GM12878 (cell line): ENCODE results near the gene PEX11B. TPM values are rescaled to one million over a fixed set of nuclear protein-coding genes. Genes with fewer than 3 reads are reported as not detected.
A peak's percentile ranks its signal among the peaks of the same experiment; 100 is the strongest.

Experiments used
- ATF2 ChIP-seq: IDR thresholded peaks from 2 replicates; pipeline ENCODE4 v1.6.1; 2012; ENCODE audit warnings: low read length, inconsistent platforms
- ATF7 ChIP-seq: fragments of 450-650 bp; IDR thresholded peaks from 2 replicates; pipeline ENCODE4 v1.6.1; 2016; ENCODE audit warnings: low read depth, mild to moderate bottlenecking
- BRCA1 ChIP-seq: IDR thresholded peaks from 2 replicates; pipeline ENCODE4 v1.6.1; 2011; ENCODE audit warnings: low read depth, low read length, improper control_type of control experiment
- CBX3 ChIP-seq: fragments of 200-600 bp; sonication (generic); IDR thresholded peaks from 2 replicates; pipeline ENCODE4 v1.6.1; 2016; ENCODE audit warnings: low read depth, borderline replicate concordance
- CHD1 ChIP-seq: IDR thresholded peaks from 2 replicates; pipeline ENCODE4 v1.6.1; 2012; ENCODE audit warnings: low read depth, low read length, improper control_type of control experiment
- FOS ChIP-seq: IDR thresholded peaks from 3 replicates; pipeline ENCODE4 v1.6.1; 2011; ENCODE audit warnings: borderline replicate concordance; ENCODE audit not compliant: insufficient read length; ENCODE audit errors: extremely low read depth
- FOXK2 ChIP-seq: fragments of 450-650 bp; IDR thresholded peaks from 2 replicates; pipeline ENCODE4 v1.6.1; 2017; ENCODE audit warnings: mild to moderate bottlenecking, moderate library complexity
- FOXM1 ChIP-seq: IDR thresholded peaks from 2 replicates; pipeline ENCODE4 v1.6.1; 2012; ENCODE audit warnings: low read depth, mild to moderate bottlenecking, inconsistent platforms, low read length, moderate library complexity
- GABPA ChIP-seq: IDR thresholded peaks from 2 replicates; pipeline ENCODE4 v1.6.1; 2014; ENCODE audit warnings: antibody characterized with exemption, low read depth, mild to moderate bottlenecking, inconsistent platforms
- HCFC1 ChIP-seq: fragments of 150-350 bp; IDR thresholded peaks from 2 replicates; pipeline ENCODE4 v1.6.1; 2014; ENCODE audit warnings: low read length
- LARP7 ChIP-seq: fragments of 450-650 bp; IDR thresholded peaks from 2 replicates; pipeline ENCODE4 v1.6.1; 2017; ENCODE audit warnings: mild to moderate bottlenecking
- NFYB ChIP-seq: IDR thresholded peaks from 2 replicates; pipeline ENCODE4 v1.6.1; 2011; ENCODE audit warnings: low read depth, mild to moderate bottlenecking, low read length, improper control_type of control experiment, moderate library complexity; ENCODE audit not compliant: insufficient read depth
- NR2F1 ChIP-seq: fragments of 450-650 bp; conservative IDR thresholded peaks from 2 replicates; pipeline ENCODE4 v1.6.1; 2017; ENCODE audit warnings: mild to moderate bottlenecking
- NRF1 ChIP-seq: conservative IDR thresholded peaks from 2 replicates; pipeline ENCODE4 v1.6.1; 2011; ENCODE audit warnings: mild to moderate bottlenecking, low read depth, low read length, improper control_type of control experiment
- RFX5 ChIP-seq: IDR thresholded peaks from 2 replicates; pipeline ENCODE4 v1.6.1; 2011; ENCODE audit warnings: low read depth, low read length, improper control_type of control experiment
- SKIL ChIP-seq: fragments of 450-650 bp; IDR thresholded peaks from 2 replicates; pipeline ENCODE4 v1.6.1; 2017; ENCODE audit warnings: mild to moderate bottlenecking, low read depth, inconsistent platforms; ENCODE audit not compliant: poor library complexity, severe bottlenecking
- SMAD1 ChIP-seq: fragments of 450-650 bp; IDR thresholded peaks from 2 replicates; pipeline ENCODE4 v1.6.1; 2018; ENCODE audit warnings: mild to moderate bottlenecking, low read depth; ENCODE audit not compliant: partially characterized antibody
- SREBF2 ChIP-seq: IDR thresholded peaks from 2 replicates; pipeline ENCODE4 v1.6.1; 2012; ENCODE audit warnings: mild to moderate bottlenecking, low read length
- TBL1XR1 ChIP-seq: IDR thresholded peaks from 2 replicates; pipeline ENCODE4 v1.6.1; 2012; ENCODE audit warnings: low read depth, low read length, improper control_type of control experiment
- TCF7 ChIP-seq: IDR thresholded peaks from 2 replicates; pipeline ENCODE4 v1.6.1; 2014; ENCODE audit warnings: antibody characterized with exemption, borderline replicate concordance
- USF2 ChIP-seq: IDR thresholded peaks from 2 replicates; pipeline ENCODE4 v1.6.1; 2011; ENCODE audit warnings: low read depth, low read length, improper control_type of control experiment, borderline replicate concordance
- YY1 ChIP-seq: IDR thresholded peaks from 2 replicates; pipeline ENCODE4 v1.6.1; 2011; ENCODE audit warnings: low read depth, mild to moderate bottlenecking, low read length
- ZBTB11 ChIP-seq: fragments of 450-650 bp; formaldehyde crosslinking; IDR thresholded peaks from 2 replicates; pipeline ENCODE4 v1.5.0; 2022; ENCODE audit warnings: mild to moderate bottlenecking, missing genetic modification characterization
- ZZZ3 ChIP-seq: IDR thresholded peaks from 2 replicates; pipeline ENCODE4 v1.6.1; 2011; ENCODE audit warnings: low read depth; ENCODE audit not compliant: control insufficient read depth, insufficient read length
- polyA plus RNA-seq, 11 experiments: library from polyadenylated mRNA; depleted of rRNA in 4 of 11; unstranded in 6 of 11; stranded (reverse) in 5 of 11; fragments of >200 nt; fragmentation: Nextera tagmentation in 4 of 11; fragmentation: Illumina TruSeq in 1 of 11; extraction: Ambion mirVana in 4 of 11; extraction: Trizol in 1 of 11; gene quantifications; 1 replicate in 1 of 11; 2 replicates in 10 of 11; pipeline versions ENCODE4 v1.2.1 to v1.2.3, GENCODE V29; 2011 to 2016; ENCODE audit warnings: inconsistent platforms in 2 of 11, missing spikeins in 2 of 11, low read depth in 1 of 11
- total RNA-seq, 4 experiments: library from RNA; depleted of rRNA in 3 of 4; stranded (reverse); fragments of >200 nt in 3 of 4; fragmentation: Illumina TruSeq in 1 of 4; extraction: Trizol in 1 of 4; gene quantifications; 2 replicates each; pipeline versions ENCODE4 v1.2.1 to v1.2.3, GENCODE V29; 2013 to 2021

Gene PEX11B
- total and polyA plus RNA-seq, 10 of the 15 experiments (the other 5 are each of a cell fraction or from before 2014, with no cell fraction given): 24.9 to 129 (median 40.7) TPM

GRCh38 chr1:145957443-145958319, 39.2 kb upstream of the PEX11B start, which contains the start of gene LIX1L (continued):
- TF ChIP-seq ZBTB11 (CRISPR knock-in tag) (no peak), TBL1XR1 (no peak), BRCA1 (no peak), SMAD1 (no peak), RFX5 (0 out of 2 replicates have a peak, but pooled peaks have one; percentile 24), TCF7 (no peak), FOS (peak; percentile 9), ZZZ3 (no peak), CBX3 (no peak), ATF2 (no peak), NFYB (peak; percentile 74; the same call in 1 of the 2 replicates), NRF1 (0 out of 2 replicates have a peak, but pooled peaks have one; percentile 6), FOXK2 (no peak), CHD1 (no peak), USF2 (no peak), FOXM1 (no peak), YY1 (peak; percentile 18; the same call in 1 of the 2 replicates), HCFC1 (no peak), ATF7 (no peak), LARP7 (no peak), SREBF2 (no peak), GABPA (no peak), SKIL (no peak), NR2F1 (no peak)
